Mononuclear cell (primary cell): ENCODE measurements around the gene TTLL1. TPM values are rescaled to one million over a fixed set of nuclear protein-coding genes. Genes with fewer than 3 reads are reported as not detected.

Experiments used
- H3K27me3 ChIP-seq: 2 replicates; pipeline ENCODE4 v1.6.0; 2011; ENCODE audit warnings: low read length, control low read depth; ENCODE audit not compliant: insufficient read depth
- H3K4me1 ChIP-seq: 2 replicates; pipeline ENCODE4 v1.5.1; 2011; ENCODE audit warnings: mild to moderate bottlenecking, low read length, control low read depth; ENCODE audit not compliant: insufficient read depth
- H3K4me3 ChIP-seq: 2 replicates; pipeline ENCODE4 v1.5.1; 2011; ENCODE audit warnings: mild to moderate bottlenecking, low read length, moderate library complexity
- H3K9me3 ChIP-seq: 2 replicates; pipeline ENCODE4 v1.5.1; 2011; ENCODE audit warnings: low read depth, mild to moderate bottlenecking, control low read depth, low read length
- total RNA-seq: library from RNA; depleted of rRNA; stranded (reverse); fragments of >200 nt; gene quantifications from one replicate; pipeline ENCODE4 v1.2.3, GENCODE V29; 2012

TTLL1 gene
- total RNA-seq, 1 donor: 2.8 TPM

DNA sequence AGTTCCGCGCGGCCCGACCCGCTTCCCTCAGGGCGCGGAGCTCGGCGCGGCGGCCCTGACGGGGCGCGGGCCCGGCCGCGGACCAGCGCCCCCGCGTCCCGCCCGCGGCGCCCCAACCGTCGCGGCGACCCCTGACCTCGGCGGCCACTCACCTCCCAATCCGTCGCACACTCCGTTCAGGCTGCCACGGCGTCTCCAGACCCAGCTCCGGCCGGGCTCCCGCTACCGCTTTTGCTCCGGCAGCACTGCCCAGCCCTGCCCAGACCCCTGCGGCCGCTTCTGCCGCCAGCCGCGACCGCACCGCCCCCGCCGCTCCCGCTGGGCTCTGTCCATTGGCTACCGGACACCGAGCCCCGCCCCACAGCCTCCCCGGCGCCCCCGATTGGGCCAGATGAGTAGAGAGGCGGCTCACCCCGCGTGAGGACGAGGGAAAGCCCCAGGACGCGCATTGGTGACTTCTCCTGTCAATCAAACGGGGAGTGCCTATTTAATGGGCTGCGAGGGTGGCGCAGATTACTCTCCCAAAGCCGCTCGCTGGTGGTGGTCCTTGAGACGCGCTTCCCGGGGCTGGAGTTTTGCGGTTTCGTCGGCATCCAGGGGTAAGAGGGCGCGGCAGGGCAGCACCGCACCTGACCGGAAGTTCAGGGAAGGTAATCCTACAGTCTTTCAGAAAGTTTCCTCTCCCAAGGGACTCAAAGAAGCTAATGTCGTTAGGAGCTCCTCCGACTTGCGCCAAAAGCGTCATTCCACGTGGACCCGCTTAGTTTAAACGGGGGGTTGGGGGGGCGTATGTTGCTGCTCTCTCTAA, 74.1 kb downstream of the TTLL1 start, which contains the start of gene PACSIN2:
Gene PACSIN2 (minus strand): TSS at position 281 of the 808 bp plus-strand sequence. CDS start 103,069 bp downstream, outside the sequence.
- Histone ChIP-seq H3K9me3 (no peaks in the 10 kb centered on the region), H3K27me3 (no peaks in the 10 kb centered on the region), H3K4me3 (peak within 1 kb of the TSS; percentile 63), H3K4me1 (peaks cover 25% of the 10 kb centered on the region)

DNA sequence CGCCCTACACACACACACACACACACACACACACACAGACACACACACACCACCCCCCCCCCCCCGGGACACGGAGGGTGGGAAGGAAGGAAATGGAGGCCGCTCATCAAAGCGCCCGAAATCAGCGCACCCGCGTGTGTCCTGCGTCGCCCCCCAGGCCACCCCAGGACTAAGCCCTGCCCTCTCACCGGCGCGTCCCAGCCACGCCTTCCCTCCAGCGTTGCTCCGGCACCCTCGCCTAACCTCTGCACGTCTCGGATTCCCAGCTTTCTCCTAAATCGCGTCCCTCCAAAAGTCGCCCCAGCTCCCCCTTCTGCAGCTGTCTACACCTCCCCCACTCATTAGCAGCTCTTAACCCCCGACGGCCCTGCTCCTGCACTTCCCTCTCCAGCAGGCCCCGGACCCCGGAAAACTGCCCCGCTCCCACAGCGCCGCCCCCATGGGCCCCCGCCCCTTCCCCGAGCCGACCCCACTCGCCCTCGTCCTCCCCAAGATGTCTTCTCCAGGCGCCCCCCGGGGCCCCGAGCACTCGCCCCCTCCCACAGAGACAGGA, 74.8 kb downstream of the TTLL1 start:
- Histone ChIP-seq H3K4me3 (peak overlapping the region; percentile 63), H3K9me3 (no peaks in the 10 kb centered on the region), H3K27me3 (no peaks in the 10 kb centered on the region), H3K4me1 (peaks cover 27% of the 10 kb centered on the region)

DNA sequence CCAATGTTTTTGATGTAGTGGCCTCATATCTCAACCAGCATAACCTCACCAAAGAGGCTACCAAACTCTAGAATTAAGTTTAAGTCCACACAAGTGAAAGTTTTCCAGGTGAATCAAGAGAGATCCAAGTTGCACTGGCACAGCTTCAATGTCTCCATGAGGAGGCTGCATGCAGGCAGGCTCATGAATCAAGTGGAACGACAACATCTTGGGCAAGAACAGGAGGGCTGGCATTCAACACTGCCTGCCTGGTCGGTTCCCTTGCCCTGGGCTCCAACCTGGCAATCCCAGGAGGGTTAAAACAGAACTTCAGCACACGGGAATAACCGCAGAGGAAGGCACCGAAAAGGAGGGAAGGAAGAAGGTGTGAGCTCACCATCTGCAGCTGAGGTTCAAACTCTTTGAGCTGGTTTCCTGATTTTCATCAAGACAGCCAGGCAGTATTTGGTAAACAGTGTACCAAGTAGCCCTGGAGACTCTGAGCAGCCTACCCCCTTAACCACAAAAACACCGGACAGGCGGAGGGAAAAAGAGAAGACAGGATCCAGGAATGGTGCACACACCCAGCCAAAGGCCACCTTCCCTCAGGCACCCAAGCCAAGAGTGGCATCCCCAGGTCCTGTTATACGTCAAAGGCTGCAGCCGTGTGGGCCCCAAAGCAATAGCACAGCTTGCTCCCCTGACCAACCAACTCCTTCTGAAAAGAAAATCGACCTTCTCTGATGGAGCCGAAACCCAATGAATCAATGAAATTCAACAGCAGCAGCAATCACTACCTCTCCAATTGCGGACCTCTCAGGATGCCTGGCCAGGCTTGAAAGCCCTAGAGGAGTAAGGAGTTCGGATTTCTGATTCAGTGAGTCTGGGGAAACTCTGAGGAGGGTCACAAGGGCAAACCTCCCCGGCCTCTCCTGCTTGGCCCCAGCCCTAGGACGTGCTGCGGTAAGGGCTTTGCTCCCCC, 75.6 kb downstream of the TTLL1 start:
- no peaks in the 10 kb centered on the region for H3K27me3 ChIP-seq
- peaks cover 28% of the 10 kb centered on the region for H3K4me1 ChIP-seq
- no peaks in the 10 kb centered on the region for H3K9me3 ChIP-seq
- peak overlapping the region; percentile 63 for H3K4me3 ChIP-seq

DNA sequence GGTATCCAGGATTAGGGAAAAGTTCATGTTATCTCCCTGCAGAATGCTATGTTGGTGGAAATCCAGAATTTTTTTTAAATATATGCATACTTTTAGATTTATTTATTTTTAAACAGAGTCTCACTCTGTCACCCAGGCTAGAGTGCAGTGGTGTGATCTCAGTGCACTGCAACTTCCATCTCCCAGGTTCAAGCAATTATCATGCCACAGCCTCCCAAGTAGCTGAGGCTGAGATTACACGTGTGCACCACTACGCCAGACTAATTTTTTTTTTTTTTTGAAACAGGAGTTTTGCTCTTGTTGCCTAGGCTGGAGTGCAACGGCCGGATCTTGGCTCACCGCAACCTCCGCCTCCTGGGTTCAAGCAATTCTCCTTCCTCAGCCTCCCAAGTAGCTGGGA, 76.8 kb downstream of the TTLL1 start:
- H3K27me3 ChIP-seq: no peaks in the 10 kb centered on the region
- no peak overlapping the region for H3K4me3 ChIP-seq
- peaks cover 34% of the 10 kb centered on the region for H3K4me1 ChIP-seq
- no peaks in the 10 kb centered on the region for H3K9me3 ChIP-seq

DNA sequence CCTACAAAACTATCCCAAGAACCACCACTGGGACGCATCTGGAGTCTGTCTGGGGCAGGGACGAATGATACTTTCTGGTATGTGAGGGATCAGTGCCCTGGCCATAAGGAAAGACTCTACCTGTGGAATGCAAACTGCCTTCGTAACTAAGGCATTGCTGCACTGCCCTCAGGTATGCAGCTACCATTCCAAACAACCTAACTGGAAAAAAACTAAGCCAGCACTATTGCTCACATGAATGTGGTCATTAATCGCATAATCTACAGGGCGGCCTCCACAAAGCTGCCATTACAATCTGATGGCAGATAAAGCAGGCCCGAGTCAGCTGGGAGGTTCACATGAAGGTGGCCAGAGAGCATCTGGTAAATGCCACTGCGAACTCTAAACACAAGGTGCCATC, 78.1 kb downstream of the TTLL1 start:
- Histone ChIP-seq H3K9me3 (no peaks in the 10 kb centered on the region), H3K4me3 (no peak overlapping the region), H3K27me3 (no peaks in the 10 kb centered on the region), H3K4me1 (peaks cover 34% of the 10 kb centered on the region)

DNA sequence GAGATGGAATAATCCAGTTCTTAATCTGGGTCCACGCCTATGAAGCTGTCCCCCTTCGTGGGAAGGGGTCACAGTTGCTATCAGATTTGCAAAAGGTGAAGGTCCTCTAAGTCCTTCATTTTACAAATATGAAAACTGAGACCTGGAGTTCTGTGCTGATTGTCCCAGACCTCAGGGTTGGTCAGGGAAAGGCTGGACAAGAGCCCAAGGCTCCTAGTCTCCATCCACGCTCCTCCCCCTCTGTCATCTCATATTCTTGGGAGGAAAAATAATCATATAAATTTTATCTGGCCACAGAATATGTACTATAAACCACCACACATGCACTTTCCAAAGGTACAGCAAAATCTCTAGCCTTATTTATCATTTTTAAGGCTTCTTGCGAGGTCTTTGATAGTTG, 79.7 kb downstream of the TTLL1 start:
- H3K4me1 ChIP-seq: peaks cover 34% of the 10 kb centered on the region
- H3K4me3 ChIP-seq: no peak overlapping the region
- H3K27me3 ChIP-seq: no peaks in the 10 kb centered on the region
- H3K9me3 ChIP-seq: no peaks in the 10 kb centered on the region

DNA sequence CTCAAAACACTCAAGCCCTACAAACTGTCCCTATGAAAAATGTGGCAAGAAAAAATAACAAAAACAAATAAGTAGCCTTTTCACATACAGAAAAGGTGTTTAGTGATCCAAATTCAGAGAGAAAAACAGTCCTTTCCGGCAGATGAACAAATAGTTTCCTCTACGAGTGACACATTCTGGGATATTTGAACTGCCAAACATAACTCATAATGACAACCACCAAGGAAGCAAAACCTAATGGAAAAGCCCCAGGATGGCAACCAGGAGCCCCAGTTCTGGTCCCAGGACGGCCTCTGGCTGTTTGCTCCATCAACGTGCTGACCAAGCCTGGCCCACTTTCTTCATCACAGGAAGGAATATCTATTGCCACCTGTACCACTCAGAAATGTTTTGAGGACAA, 80.3 kb downstream of the TTLL1 start:
- Histone ChIP-seq H3K4me1 (peaks cover 38% of the 10 kb centered on the region), H3K4me3 (no peak overlapping the region), H3K9me3 (no peaks in the 10 kb centered on the region), H3K27me3 (no peaks in the 10 kb centered on the region)

DNA sequence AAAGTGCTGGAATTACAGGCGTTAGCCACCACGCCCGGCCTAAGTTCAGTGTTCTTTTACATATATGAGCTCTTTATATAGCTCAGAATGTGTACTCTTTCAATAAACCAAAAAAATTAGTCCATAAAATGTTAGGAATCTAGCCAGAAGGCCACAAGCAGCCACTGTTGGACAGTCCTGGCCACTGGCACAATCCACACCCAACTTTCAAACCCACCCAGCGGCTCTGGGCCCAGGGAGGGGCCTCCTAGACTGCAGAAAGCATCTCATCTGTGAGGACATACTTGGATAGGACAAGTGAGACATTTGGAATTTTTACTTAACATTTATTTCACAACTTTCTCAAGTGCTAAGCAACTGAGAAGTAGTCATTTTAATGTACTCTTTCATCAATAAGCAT, 80.7 kb downstream of the TTLL1 start:
- H3K9me3 ChIP-seq: no peaks in the 10 kb centered on the region
- no peaks in the 10 kb centered on the region for H3K27me3 ChIP-seq
- no peak overlapping the region for H3K4me3 ChIP-seq
- peaks cover 38% of the 10 kb centered on the region for H3K4me1 ChIP-seq

DNA sequence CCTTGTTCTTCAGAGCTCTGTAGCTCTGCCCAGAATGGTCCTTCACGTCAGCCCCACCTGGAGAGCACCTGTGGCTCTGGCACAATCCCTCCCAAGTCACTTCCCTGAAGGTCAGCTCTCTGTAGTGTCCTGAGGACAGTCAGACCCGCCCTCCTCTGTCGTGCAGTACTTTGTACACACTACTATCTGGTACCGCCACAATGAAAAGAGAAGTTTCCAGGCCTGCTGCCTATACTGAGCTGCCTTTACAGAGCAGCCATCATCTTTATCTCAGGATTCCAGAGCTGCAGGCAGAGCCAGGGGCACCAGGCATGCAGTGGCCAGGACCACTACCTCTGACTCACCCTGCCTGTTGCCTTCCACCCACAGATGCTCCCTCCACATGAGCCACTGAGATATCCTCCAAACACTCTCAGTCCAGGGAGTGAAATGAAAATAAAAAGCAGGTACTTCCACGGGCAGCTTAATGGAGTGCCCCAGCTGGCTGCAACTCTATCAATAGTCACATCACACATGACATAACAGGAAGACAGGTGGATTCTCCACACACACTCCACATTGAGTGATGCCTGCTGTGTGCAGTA, 81.6 kb downstream of the TTLL1 start:
- H3K9me3 ChIP-seq: no peaks in the 10 kb centered on the region
- H3K4me3 ChIP-seq: no peak overlapping the region
- H3K27me3 ChIP-seq: no peaks in the 10 kb centered on the region
- peaks cover 36% of the 10 kb centered on the region for H3K4me1 ChIP-seq

DNA sequence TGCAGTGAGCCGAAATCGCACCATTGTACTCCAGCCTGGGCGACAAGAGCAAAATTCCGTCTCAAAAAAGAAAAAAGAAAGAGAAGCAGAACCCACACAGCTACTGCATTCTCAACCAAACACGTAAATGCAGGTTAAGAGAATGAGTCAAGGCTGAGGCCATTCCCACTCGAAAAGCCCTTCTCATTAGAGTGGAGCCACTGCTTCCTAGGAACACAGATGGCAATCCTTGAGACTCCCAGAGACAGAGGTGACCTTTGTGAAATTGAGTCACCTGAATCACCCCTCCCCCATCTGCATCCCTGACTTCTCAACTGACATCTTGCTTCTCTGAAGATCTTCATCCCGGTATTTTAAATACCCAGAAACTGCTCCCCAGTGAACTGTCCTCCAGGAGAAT, 82.4 kb downstream of the TTLL1 start:
- Histone ChIP-seq H3K9me3 (no peaks in the 10 kb centered on the region), H3K4me3 (no peak overlapping the region), H3K27me3 (no peaks in the 10 kb centered on the region), H3K4me1 (peaks cover 41% of the 10 kb centered on the region)

DNA sequence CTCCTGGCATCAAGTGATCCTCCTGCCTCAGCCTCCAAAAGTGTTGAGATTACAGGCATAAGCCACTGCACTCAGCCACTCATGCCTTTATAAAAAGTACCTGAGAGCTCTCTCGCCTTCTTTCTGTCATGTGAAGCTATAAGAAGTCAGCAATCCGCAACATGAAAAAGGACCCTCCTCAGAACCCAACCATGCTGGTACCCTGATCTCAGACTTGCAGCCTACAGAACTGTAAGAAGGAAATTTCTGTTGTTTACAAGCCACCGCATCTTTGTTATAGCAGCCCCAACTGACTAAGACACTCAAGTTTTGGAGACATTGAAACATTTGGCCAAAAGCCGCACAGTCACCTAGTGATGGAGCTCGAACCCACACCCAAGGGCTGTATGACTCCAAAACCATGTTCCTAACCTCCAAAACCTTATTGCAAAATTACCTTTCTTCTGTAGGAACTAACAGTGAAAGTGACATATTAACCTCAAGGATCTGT, 83.1 kb downstream of the TTLL1 start:
- Histone ChIP-seq H3K4me1 (peaks cover 48% of the 10 kb centered on the region), H3K27me3 (no peaks in the 10 kb centered on the region), H3K4me3 (no peak overlapping the region), H3K9me3 (no peaks in the 10 kb centered on the region)

DNA sequence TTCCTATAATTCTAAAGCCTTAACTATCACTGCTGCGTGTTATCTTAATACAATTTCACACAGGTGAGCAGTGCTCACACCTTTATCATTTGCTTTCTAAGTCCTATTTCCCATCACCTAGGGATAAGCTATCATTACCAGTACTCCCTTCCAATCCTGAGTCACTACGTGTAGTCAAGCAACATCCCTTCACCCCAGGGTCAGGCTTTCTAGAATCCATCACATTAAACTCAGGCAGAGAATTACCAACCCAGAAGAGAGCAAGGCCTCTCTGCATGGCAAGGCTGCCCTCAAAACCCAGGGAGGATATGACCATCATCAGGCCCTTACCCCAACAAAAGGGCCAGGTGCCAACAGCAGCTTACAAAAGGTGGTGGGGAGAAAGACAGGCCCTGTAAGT, 84.1 kb downstream of the TTLL1 start:
- Histone ChIP-seq H3K27me3 (no peaks in the 10 kb centered on the region), H3K4me1 (peaks cover 58% of the 10 kb centered on the region), H3K4me3 (no peak overlapping the region), H3K9me3 (no peaks in the 10 kb centered on the region)

DNA sequence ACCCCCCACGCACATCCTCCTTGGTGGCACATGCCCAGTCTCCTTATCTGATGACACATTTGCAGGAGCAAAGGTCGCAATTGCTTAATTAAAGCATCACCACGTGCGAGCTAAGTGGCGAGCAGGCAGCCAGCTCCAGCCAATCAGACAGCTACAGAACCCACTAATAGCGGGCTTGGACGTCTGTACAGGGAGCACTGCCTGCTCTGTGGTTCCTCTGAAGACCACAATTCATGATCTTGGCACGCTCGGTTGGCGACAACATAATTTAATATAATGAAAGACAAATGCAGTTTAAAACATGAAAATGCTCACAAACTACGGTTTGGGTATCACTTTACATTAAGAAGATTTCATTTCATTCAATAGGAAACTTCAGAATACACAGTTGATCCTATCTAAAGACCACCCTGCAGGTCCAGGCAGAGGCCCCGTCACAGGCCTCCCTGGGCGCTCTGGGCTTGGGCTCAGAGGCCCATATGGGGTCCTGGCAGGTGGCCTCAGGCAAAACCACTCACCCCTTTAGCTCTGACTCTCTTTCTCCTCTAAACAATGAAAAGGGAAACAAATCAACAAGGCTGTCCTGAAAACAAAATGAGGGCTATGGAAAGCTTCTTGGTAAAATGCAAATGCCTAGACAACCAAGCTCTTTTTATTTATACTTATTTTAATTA, 84.7 kb downstream of the TTLL1 start:
- Histone ChIP-seq H3K4me3 (no peak overlapping the region), H3K9me3 (no peaks in the 10 kb centered on the region), H3K4me1 (peaks cover 63% of the 10 kb centered on the region), H3K27me3 (no peaks in the 10 kb centered on the region)

DNA sequence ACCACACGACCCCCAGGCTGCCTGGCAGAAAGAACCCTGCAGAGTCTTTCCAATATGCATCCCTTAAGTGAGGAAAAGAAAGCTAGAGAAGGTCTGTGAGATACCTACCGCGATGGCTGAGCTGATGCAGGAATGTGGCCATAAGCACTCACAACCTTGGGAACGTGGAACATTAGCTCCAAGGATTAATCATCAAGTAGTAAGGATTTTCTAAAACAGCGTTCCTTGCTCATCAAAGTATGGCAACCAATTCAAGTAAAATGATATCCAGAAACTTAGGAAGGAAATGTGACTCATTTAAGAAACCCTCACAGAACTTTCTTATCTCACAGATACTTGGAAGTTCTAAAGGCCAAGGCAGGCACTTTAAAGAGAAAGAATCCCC, 87.0 kb downstream of the TTLL1 start:
- Histone ChIP-seq H3K4me1 (peaks cover 78% of the 10 kb centered on the region), H3K4me3 (no peak overlapping the region)

More for the DNA sequence above, 87.0 kb downstream of the TTLL1 start:
- Histone ChIP-seq H3K9me3 (no peaks in the 10 kb centered on the region), H3K27me3 (no peaks in the 10 kb centered on the region)
